Measurements from ENCODE around the gene USP19. TPM values are rescaled to one million over a fixed set of nuclear protein-coding genes. Genes with fewer than 3 reads are reported as not detected.
A peak's percentile ranks its signal among the peaks of the same experiment; 100 is the strongest.

Gene USP19, protein sequence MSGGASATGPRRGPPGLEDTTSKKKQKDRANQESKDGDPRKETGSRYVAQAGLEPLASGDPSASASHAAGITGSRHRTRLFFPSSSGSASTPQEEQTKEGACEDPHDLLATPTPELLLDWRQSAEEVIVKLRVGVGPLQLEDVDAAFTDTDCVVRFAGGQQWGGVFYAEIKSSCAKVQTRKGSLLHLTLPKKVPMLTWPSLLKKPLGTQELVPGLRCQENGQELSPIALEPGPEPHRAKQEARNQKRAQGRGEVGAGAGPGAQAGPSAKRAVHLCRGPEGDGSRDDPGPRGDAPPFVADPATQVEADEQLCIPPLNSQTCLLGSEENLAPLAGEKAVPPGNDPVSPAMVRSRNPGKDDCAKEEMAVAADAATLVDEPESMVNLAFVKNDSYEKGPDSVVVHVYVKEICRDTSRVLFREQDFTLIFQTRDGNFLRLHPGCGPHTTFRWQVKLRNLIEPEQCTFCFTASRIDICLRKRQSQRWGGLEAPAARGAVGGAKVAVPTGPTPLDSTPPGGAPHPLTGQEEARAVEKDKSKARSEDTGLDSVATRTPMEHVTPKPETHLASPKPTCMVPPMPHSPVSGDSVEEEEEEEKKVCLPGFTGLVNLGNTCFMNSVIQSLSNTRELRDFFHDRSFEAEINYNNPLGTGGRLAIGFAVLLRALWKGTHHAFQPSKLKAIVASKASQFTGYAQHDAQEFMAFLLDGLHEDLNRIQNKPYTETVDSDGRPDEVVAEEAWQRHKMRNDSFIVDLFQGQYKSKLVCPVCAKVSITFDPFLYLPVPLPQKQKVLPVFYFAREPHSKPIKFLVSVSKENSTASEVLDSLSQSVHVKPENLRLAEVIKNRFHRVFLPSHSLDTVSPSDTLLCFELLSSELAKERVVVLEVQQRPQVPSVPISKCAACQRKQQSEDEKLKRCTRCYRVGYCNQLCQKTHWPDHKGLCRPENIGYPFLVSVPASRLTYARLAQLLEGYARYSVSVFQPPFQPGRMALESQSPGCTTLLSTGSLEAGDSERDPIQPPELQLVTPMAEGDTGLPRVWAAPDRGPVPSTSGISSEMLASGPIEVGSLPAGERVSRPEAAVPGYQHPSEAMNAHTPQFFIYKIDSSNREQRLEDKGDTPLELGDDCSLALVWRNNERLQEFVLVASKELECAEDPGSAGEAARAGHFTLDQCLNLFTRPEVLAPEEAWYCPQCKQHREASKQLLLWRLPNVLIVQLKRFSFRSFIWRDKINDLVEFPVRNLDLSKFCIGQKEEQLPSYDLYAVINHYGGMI (N-terminal part only)
- polyA plus RNA-seq (2011; rRNA removed) = 28.8 and 30.5 TPM in 2 replicates
- 36.1 and 40.8 TPM in 2 replicates for polyA plus RNA-seq (2012; cell fraction: cytosol; rRNA removed)
- 81.8 and 95.2 TPM in 2 replicates for polyA plus RNA-seq (2012; cell fraction: nucleus; rRNA removed)
- polyA plus RNA-seq (2017; fragmentation: RNase III; extraction: RNeasy Plus Mini Kit Qiagen cat#74134 plus additional on column Dnase treatment) = 20.1 to 21.6 TPM (median 21.2 TPM) in 3 replicates
- 97.5 and 102 TPM in 2 replicates for polyA minus RNA-seq (2011; rRNA and poly(A)+ RNA removed)

DNA sequence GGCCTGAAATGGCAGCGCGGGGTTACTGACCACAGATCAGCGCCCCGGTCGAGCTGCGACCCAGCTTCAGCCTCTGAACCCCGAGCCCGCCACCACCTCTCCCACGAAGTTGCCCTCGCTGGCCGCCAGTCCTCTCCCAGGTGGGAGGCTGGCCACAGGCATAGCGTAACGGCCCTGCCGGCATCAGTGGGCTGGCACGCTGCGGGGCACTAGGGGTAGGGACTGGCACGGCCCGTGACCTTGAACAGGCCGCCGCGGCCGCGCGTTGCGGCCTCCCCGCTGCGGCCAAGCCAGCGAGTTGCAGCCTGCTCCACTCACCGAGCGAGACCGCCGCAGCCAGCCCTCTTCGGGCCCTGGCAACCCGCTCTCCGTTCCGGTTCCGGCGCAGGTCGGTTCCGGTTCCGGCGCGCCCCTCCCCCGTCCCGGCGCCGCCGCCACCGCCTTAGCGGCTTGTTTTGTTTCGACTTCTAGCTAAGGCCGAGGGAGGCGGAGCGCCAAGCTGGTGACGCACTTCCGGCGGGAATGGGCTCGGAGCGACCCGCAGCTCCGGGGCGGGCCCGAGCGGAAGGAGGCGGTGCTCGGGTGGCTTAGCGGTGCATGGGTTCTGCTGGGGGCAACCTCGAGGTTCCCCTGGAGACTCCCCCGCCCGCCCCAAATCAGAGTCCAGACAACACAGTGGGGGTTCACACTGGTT, at the start of gene USP19:
Gene USP19 (minus strand): TSS at position 386 of the 694 bp plus-strand sequence. CDS start 1,678 bp downstream, outside the sequence.
- ChIA-PET POLR2A (interaction anchor here (0.6 to 1.6 kb wide), 16 partner anchors 9 to 444 kb away, joined by 3 to 26 read pairs (median 4); partner anchors contain the start of genes DALRD3, IMPDH2, LAMB2 and QARS1), CTCF (interaction anchor here (0.6 to 1.7 kb wide), 5 partner anchors 13 to 348 kb away, joined by 3 to 7 read pairs (median 3); no protein-coding TSS in a partner anchor)
- 1% methylated on average over 20 of the region's 70 CpGs for WGBS (ENCODE audit: missing lambda C conversion rate)
- Histone ChIP-seq H3K9me3 (no peaks in the 10 kb centered on the region), H3K27ac (peak within 1 kb of the TSS; percentile 93 to 99), H3K4me1 (peaks cover 14% of the 10 kb centered on the region), H3K4me2 (peak within 1 kb of the TSS; percentile 93), H3K4me3 (peak within 1 kb of the TSS; percentile 93)
- FAIRE-seq (no peak), ATAC-seq (peak; percentile 95 to 97), DNase-seq (ENCODE audit: low read depth in 1 of 2, low spot score in 1 of 2) (peak; percentile 88 to 91)
- TF ChIP-seq, protein P1, sequence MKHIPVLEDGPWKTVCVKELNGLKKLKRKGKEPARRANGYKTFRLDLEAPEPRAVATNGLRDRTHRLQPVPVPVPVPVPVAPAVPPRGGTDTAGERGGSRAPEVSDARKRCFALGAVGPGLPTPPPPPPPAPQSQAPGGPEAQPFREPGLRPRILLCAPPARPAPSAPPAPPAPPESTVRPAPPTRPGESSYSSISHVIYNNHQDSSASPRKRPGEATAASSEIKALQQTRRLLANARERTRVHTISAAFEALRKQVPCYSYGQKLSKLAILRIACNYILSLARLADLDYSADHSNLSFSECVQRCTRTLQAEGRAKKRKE (CRISPR knock-in tag; IDR thresholded peaks at IDR 0.05; ENCODE audit: low read depth) = no peak
- TF ChIP-seq HES2 (IDR thresholded peaks at IDR 0.05) = no peak
- peak; percentile 72 for TF ChIP-seq PHF8 (IDR thresholded peaks at IDR 0.05; ENCODE audit: borderline replicate concordance, low read depth)
- TF ChIP-seq RNF2 (IDR thresholded peaks at IDR 0.05; ENCODE audit: borderline replicate concordance, low read depth) = no peak
- peak; percentile 62 for TF ChIP-seq POLR2A (IDR thresholded peaks at IDR 0.05; ENCODE audit: low read length)
- no peak for TF ChIP-seq CBX2 (IDR thresholded peaks at IDR 0.05; ENCODE audit: borderline replicate concordance, low read depth)
- TF ChIP-seq FOSL2 (IDR thresholded peaks at IDR 0.05) = no peak
- TF ChIP-seq FOSL2 (CRISPR knock-in tag; IDR thresholded peaks at IDR 0.05) = no peak
- peak; percentile 53 to 73; a peak in 3 of 5 replicates for TF ChIP-seq JUN (IDR thresholded peaks at IDR 0.05)
- TF ChIP-seq GATA3 (IDR thresholded peaks at IDR 0.05; ENCODE audit: borderline replicate concordance) = 0 out of 2 replicates have a peak, but pooled peaks have one; percentile 19
- no peak for TF ChIP-seq USF2 (IDR thresholded peaks at IDR 0.05)
- TF ChIP-seq MAX (IDR thresholded peaks at IDR 0.05) = peak; percentile 49

GRCh38 chr3:49166752-49167556, 46.3 kb upstream of the USP19 start:
- FAIRE-seq (no peak), ATAC-seq (no peak), DNase-seq (ENCODE audit: low read depth in 1 of 2, low spot score in 1 of 2) (no peak)
- CTCF ChIA-PET = interaction anchor here (0.8 to 1.3 kb wide), 2 partner anchors 21 to 282 kb away, joined by 3 to 4 read pairs; no protein-coding TSS in a partner anchor
- TF ChIP-seq POLR2AphosphoS2 (conservative IDR thresholded peaks at IDR 0.05; ENCODE audit: low read length) = no peak
- no peak for TF ChIP-seq TP53 (CRISPR knock-in tag; IDR thresholded peaks at IDR 0.05)
- TF ChIP-seq MAFK (IDR thresholded peaks at IDR 0.05; ENCODE audit: partially characterized antibody) = no peak
- TF ChIP-seq FOXS1 (CRISPR knock-in tag; IDR thresholded peaks at IDR 0.05) = no peak
- no peak for TF ChIP-seq CTCF (IDR thresholded peaks at IDR 0.05)
- TF ChIP-seq FOSB (CRISPR knock-in tag; IDR thresholded peaks at IDR 0.05) = no peak
- no peak for TF ChIP-seq HOXB13 (CRISPR knock-in tag; IDR thresholded peaks at IDR 0.05; ENCODE audit: low read depth)
- TF ChIP-seq, protein P2, sequence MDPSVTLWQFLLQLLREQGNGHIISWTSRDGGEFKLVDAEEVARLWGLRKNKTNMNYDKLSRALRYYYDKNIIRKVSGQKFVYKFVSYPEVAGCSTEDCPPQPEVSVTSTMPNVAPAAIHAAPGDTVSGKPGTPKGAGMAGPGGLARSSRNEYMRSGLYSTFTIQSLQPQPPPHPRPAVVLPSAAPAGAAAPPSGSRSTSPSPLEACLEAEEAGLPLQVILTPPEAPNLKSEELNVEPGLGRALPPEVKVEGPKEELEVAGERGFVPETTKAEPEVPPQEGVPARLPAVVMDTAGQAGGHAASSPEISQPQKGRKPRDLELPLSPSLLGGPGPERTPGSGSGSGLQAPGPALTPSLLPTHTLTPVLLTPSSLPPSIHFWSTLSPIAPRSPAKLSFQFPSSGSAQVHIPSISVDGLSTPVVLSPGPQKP (IDR thresholded peaks at IDR 0.05; ENCODE audit: low read depth, low read length) = no peak
- TF ChIP-seq JUN (IDR thresholded peaks at IDR 0.05) = no peak
- H3K4me2 ChIP-seq = peak overlapping the region; percentile 100
- H3K27ac ChIP-seq = peak overlapping the region; percentile 95 to 100
- H3K9me3 ChIP-seq = peaks cover 9% of the 10 kb centered on the region
- POLR2A ChIA-PET = no interaction called here
- peak overlapping the region; percentile 96 for H3K4me3 ChIP-seq
- H3K4me1 ChIP-seq = peaks cover 19% of the 10 kb centered on the region; the same call in 2 of the 3 replicates
- 81% methylated on average over 6 of the region's 6 CpGs for WGBS (ENCODE audit: missing lambda C conversion rate)

Measured in A549 (cell line).